ENCODE results near the gene LSM4. TPM values are rescaled to one million over a fixed set of nuclear protein-coding genes. Genes with fewer than 3 reads are reported as not detected.

The LSM4 gene
- total RNA-seq, 6 donors from 2014 or later, result 39.8 to 147 (median 107) TPM

DNA sequence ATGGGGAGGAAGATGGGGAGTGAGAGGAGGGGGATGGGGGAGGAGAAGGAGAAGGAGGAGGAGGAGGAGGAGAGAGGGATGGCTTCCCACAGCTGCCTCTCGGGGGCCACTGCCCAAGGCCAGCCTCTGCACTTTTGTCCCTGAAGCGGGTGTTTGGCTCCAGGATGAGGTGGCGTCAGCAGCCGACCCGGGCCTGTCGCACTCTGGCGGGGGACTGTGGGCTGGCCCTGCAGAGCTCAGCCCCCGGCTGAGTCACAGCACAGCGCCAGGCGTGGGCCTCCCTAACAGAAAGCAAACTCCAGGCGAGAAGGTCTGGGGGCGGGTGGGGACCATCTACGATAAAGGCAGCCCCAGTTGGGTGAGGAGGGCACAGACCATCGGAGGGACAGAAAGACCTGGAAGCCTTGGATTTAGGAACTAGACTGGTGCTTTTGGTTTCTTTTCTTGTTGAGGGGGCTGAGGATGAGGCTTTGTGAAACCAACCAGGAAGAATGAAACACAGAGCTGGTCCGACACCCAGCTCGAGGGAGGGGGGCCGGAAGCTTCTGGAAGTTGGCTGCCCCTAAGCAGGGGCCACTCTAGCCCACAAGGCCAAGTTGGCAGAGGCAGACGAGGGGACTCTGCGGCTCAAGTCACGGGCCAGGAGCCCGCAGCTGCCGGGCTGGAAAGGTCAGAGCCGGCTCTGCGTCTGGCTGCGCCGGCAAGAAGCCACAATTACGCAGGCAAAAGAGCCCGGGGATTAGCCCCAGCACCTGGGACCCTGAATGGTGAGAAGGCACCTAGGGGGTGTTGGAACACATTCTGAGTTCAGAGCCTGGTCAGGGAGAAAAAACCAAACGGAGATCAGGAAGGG lies 18.2 kb downstream of the LSM4 start:
- H3K36me3 ChIP-seq, result peaks cover 0 to 24% (median 15%) of the 10 kb centered on the region in 4 donors
- peak overlapping the region; percentile 21 to 49 (median 34) for H3K4me3 ChIP-seq
- ATAC-seq (ENCODE audit: low FRiP score in 2 of 2) (peak; percentile 86 to 92), DNase-seq (peak; percentile 87 to 92)
- WGBS, 2 donors, result 5 to 7% methylated on average over 18 to 20 of the region's 29 CpGs
- peak; percentile 83 to 86 for TF ChIP-seq POLR2AphosphoS5 (IDR thresholded peaks at IDR 0.05)
- peak in 1 of 4 donors; percentile 10 for TF ChIP-seq EP300 (IDR thresholded peaks at IDR 0.05)
- TF ChIP-seq POLR2A (IDR thresholded peaks at IDR 0.05), result peak in 3 of 4 donors; percentile 48 to 87 (median 66)
- TF ChIP-seq CTCF (IDR thresholded peaks at IDR 0.05), result peak in 1 of 6 experiments; percentile 10
- H3K4me1 ChIP-seq, result peaks cover 47 to 79% (median 67%) of the 10 kb centered on the region in 4 donors
- peak overlapping the region; percentile 93 to 98 (median 96) for H3K27ac ChIP-seq
- H3K27me3 ChIP-seq, result no peaks in the 10 kb centered on the region
- H3K9me3 ChIP-seq, result no peaks in the 10 kb centered on the region

- Histone ChIP-seq H3K27ac (peak overlapping the region; percentile 93 to 98 (median 96)), H3K36me3 (peaks cover 0 to 19% (median 10%) of the 10 kb centered on the region in 4 donors), H3K4me1 (peaks cover 47 to 79% (median 67%) of the 10 kb centered on the region in 4 donors), H3K27me3 (no peaks in the 10 kb centered on the region), H3K9me3 (no peaks in the 10 kb centered on the region), H3K4me3 (peak overlapping the region in 3 of 4 donors; percentile 21 to 49 (median 47))
- DNase-seq, result no peak
- ATAC-seq (ENCODE audit: low FRiP score in 2 of 2), result no peak
- TF ChIP-seq EP300 (IDR thresholded peaks at IDR 0.05) (no peak), POLR2AphosphoS5 (IDR thresholded peaks at IDR 0.05) (no peak), POLR2A (IDR thresholded peaks at IDR 0.05) (no peak), CTCF (IDR thresholded peaks at IDR 0.05) (no peak)
- WGBS, 2 donors, result 8 to 23% methylated on average over 2 of the region's 2 CpGs
Measured at GRCh38 chr19:18304208-18304457, 18.7 kb downstream of the LSM4 start.

DNA sequence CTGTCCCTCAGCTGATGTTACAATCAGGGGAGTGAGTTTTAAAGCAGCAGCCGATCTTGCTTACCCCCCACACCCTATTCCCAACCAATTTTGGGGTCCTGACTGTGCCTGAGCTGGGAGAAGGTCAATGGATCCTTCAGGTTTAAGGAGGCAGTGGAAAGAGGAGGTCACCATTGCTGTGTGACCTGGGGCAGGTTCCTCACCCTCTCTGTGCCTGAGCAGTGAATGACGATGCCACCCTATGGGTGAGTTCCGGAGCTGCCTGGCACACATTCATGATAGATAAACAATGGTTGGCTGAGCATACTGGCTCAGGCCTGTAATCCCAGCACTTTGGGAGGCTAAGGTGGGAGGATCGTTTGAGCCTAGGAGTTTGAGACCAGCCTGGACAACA lies 21.2 kb downstream of the LSM4 start:
- 78 to 86% methylated on average over 4 of the region's 4 CpGs for WGBS, 2 donors
- H3K4me1 ChIP-seq, result peaks cover 46 to 62% (median 61%) of the 10 kb centered on the region in 4 donors

GRCh38 chr19:18300930-18301717 lies 21.8 kb downstream of the LSM4 start:
- Histone ChIP-seq H3K27ac (peak overlapping the region; percentile 58 to 95 (median 82)), H3K27me3 (no peaks in the 10 kb centered on the region), H3K9me3 (no peaks in the 10 kb centered on the region), H3K4me1 (peaks cover 45 to 57% (median 55%) of the 10 kb centered on the region in 4 donors), H3K36me3 (no peaks in the 10 kb centered on the region), H3K4me3 (no peak overlapping the region)
- WGBS, 2 donors, result 52 to 53% methylated on average over 12 to 18 of the region's 18 CpGs
- TF ChIP-seq CTCF (IDR thresholded peaks at IDR 0.05) (peak in 1 of 6 experiments; percentile 6), EP300 (IDR thresholded peaks at IDR 0.05) (no peak), POLR2AphosphoS5 (IDR thresholded peaks at IDR 0.05) (peak; percentile 46 to 57)
- ATAC-seq (ENCODE audit: low FRiP score in 2 of 2), result peak; percentile 78 to 85
- peak; percentile 86 to 90 for DNase-seq

More for the DNA sequence above, 21.2 kb downstream of the LSM4 start:
- no peaks in the 10 kb centered on the region for H3K9me3 ChIP-seq
- no peak overlapping the region for H3K4me3 ChIP-seq
- ATAC-seq (ENCODE audit: low FRiP score in 2 of 2), result no peak
- no peak for DNase-seq
- H3K27me3 ChIP-seq, result no peaks in the 10 kb centered on the region
- H3K36me3 ChIP-seq, result no peaks in the 10 kb centered on the region
- H3K27ac ChIP-seq, result peak overlapping the region; percentile 58 to 95 (median 82)
- no peak for TF ChIP-seq EP300 (IDR thresholded peaks at IDR 0.05)
- no peak for TF ChIP-seq POLR2A (IDR thresholded peaks at IDR 0.05)
- TF ChIP-seq POLR2AphosphoS5 (IDR thresholded peaks at IDR 0.05), result no peak
- TF ChIP-seq CTCF (IDR thresholded peaks at IDR 0.05), result no peak
